Activated effector memory CD4-positive, alpha-beta T cell treated with anti-CD3 and anti-CD28 coated beads, Interleukin-2, amount 50 U/mL, for 16 hours (primary cell): ENCODE data around the gene OR2V1.
"Not testable (repeated sequence)": the region's sequence is repeated elsewhere in the genome, so short reads cannot be mapped to it uniquely, and the experiment has no call there.

Experiments used
- DNase-seq: peaks from one replicate; pipeline ENCODE4 v3.0.0-alpha.2; 2020

The OR2V1 gene, protein sequence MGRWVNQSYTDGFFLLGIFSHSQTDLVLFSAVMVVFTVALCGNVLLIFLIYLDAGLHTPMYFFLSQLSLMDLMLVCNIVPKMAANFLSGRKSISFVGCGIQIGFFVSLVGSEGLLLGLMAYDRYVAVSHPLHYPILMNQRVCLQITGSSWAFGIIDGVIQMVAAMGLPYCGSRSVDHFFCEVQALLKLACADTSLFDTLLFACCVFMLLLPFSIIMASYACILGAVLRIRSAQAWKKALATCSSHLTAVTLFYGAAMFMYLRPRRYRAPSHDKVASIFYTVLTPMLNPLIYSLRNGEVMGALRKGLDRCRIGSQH

DNA sequence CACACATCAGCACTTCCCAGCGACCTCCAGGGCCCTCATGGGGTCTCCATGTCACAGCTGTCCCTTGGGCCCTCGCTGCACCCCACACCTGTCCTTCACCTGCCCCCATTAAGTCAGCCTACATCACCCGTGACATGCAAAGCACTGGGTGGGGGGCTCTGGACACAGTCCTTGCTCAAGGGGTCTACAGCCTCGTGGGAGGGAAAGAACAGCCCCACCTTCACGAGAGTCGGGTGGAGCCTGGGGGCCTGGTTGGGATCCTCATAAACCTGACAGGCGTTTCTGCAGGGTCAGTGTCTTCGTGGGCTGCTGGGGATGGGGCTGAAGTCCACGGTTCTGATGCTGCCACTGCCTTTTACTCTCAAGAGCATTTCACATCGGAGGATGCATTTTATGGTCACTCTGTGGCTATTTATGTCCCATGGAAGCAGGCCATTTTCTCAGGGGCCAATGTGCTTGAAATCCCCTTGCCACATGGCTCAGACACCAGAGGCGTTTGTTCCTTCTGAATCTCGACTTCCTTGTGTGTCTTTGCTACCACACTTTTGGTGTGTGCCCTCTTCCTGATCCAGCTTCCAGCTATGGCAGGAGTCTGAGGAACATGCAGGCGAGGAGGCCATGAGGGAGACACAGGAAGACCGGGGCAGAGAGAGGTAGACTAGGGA, at the start of gene OR2V1:
Gene OR2V1 (minus strand): TSS at position 338 of the 665 bp plus-strand sequence. CDS start 5,865 bp downstream, outside the sequence.
- no peak for DNase-seq

DNA sequence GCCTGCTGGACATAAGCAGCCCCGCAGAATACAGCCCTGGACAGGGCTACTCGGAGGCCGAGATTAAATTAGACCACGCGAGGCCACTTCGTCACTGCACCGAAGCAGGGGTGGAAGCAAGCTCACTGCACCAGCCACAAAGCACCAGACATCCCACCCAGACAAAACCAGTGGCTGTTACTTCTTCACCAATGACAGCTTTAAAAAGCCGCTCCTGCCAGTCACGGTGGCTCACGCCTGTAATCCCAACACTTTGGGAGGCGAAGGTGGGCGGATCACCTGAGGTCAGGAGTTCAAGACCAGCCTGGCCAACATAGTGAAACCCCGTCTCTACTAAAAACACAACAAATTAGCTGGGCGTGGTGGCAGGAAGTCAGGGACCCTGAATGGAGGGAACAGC, 46.6 kb upstream of the OR2V1 start:
- DNase-seq = not testable (repeated sequence)

GRCh38 chr5:181176254-181176952, 45.4 kb upstream of the OR2V1 start:
- no peak for DNase-seq

DNA sequence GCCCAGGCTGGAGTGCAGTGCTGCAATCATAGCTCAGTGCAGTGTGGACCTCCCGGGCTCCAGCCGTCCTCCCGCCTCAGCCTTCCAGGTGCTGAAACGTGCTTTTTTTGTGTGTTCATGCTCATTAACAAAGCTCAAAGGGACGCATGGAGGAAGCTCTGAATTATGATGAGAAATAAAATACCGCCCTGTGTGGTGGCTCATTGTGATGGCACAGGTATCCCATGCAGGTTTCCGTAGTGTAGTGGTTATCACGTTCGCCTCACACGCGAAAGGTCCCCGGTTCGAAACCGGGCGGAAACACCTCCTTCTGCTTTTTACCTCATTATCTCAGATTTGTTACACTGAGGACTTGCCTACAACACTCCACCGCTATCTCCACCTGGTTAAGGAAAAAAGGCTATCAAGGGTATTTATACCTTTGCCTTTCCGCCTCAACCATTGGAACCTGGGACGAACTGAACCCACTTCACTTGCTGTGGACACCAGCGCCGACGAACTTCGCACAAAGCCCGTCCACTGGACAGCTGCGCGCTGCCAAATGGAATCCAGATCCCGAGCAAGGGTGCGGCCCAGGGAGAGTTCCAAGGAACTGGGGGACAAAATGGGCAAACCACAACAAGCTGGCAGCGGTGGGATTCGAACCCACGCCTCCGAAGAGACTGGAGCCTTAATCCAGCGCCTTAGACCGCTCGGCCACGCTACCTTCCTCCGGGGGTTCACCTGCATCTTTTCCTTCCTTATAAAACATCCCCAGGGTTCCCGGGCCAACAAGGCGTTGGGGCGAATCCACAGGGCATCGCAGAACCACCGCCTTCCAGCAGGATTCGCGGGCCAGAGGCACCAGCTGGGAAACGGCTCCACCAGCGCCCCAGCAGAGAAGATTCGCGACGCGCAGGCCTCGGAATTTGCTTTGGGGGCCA, 42.7 kb upstream of the OR2V1 start:
- DNase-seq = peak; percentile 84

- no peak for DNase-seq
These were observed 42.1 kb upstream of the OR2V1 start for GRCh38 chr5:181173027-181173419.

- DNase-seq = no peak
These were observed 40.8 kb upstream of the OR2V1 start for GRCh38 chr5:181171782-181172181.

GRCh38 chr5:181170996-181171395, 40.0 kb upstream of the OR2V1 start:
- peak; percentile 39 for DNase-seq

DNA sequence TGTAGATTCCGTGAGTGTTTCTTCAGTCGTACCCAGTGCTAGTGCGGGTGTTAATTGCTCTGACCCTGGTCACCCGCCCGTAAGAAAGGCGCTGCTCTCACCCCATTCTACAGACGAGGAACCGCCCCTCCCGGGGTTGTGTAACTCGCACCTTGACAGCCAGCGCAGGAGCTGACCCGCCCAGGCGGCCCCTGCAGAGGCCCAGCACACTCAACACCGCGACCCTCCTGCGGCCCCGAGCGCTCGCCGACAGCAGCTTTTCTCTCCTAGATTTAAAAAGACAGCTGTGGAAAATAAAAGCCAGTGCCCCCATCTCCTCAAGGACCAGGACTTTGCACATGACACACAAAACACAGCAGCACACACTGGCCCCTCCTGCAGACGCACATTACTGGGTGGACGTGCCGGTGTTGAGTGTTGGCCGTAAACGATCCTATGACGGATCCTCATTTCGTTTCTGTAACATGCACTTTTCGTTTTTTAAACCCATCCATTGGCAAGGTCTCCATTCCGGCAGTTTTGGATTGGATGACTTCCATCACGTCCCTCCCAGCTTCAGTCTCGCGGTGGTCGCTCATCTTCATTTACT, 39.4 kb upstream of the OR2V1 start:
- DNase-seq = peak; percentile 59

DNA sequence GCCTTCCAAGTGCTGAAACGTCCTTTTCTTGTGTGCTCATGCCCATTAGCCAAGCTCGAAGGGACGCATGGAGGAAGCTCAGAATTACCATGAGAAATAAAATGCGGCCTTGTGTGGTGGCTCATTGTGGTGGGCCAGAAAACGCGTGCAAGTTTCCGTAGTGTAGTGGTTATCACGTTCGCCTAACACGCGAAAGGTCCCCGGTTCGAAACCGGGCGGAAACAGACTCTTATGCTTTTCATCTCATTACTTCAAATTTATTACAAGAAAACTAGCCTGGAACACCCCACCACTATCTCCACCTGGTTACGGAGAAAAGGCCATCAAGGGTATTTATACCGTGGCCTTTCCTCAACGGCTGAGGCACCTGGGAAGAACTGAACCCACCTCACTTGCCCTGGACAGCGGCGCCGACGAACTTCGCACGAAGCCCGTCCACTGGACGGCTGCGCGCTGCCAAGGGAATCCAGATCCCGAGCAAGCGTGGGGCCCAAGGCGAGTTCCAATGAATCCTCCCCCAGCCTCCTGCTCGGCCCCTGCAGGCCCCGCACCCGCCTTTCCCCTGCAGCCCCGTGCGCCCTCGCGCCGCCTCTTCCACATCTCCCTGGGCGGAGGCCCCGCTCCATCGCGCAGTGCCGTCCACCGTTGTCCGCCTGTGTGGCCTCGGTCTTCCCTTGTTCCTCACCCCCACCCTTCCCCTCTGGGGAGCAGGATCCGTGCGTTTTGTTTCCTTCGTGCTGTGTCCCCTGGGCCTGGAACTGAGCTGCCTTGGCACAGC, 38.7 kb upstream of the OR2V1 start:
- peak; percentile 89 for DNase-seq

- no peak for DNase-seq
These were observed 37.7 kb upstream of the OR2V1 start for GRCh38 chr5:181168595-181169118.

- DNase-seq = peak; percentile 64
These were observed 37.0 kb upstream of the OR2V1 start for GRCh38 chr5:181167814-181168488.

- no peak for DNase-seq
These were observed 36.1 kb upstream of the OR2V1 start for GRCh38 chr5:181166812-181167733.

DNA sequence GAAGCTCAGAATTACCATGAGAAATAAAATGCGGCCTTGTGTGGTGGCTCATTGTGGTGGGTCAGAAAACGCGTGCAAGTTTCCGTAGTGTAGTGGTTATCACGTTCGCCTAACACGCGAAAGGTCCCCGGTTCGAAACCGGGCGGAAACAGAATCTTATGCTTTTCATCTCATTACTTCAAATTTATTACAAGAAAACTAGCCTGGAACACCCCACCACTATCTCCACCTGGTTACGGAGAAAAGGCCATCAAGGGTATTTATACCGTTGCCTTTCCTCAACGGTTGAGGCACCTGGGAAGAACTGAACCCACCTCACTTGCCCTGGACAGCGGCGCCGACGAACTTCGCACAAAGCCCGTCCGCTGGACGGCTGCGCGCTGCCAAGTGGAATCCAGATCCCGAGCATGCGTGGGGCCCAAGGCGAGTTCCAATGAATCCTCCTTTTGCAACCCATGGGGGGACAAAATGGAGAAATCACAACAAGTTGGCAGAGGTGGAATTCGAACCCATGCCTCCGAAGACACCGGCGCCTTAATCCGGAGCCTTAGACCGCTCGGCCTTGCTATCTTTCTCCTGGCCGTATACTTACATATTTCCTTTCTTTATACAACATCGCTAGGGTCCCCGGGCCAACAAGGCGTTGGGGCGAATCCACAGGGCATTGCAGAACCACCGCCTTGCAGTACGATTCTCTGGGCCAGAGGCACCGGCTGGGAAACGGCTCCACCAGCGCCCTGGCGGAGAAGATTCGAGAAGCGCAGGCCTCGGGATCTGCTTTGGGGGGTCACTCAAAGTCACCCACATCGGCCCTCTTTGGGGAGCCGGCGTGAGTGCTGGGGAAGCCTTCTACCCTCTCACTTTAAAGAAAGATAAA, 33.3 kb upstream of the OR2V1 start:
- no peak for DNase-seq

DNA sequence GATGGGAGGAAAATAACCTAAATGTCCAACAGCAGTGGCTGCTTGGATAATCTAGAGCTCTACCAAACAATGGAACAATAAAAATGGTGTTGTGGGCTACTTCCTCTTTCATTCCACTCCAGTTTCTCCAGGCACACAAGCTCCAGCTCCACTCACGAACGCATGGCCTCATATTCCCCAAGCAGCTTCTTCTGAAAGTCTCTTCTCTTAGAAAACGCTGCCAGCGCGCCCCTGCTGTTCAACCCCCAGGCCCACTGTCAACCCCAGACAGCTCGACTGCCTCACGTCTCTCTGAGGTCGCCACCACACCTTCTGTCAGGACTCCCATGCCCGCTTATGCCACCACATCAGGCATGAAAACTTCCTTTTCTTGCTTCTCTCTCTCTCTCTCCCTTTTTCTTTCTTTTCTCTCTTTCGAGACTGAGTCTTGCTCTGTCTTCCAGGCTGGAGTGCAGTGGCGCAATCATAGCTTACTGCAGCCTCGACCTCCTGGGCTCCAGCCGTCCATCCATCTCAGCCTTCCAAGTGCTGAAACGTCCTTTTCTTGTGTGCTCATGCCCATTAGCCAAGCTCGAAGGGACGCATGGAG, 32.6 kb upstream of the OR2V1 start:
- no peak for DNase-seq

GRCh38 chr5:181161534-181162175, 30.7 kb upstream of the OR2V1 start:
- no peak for DNase-seq

DNA sequence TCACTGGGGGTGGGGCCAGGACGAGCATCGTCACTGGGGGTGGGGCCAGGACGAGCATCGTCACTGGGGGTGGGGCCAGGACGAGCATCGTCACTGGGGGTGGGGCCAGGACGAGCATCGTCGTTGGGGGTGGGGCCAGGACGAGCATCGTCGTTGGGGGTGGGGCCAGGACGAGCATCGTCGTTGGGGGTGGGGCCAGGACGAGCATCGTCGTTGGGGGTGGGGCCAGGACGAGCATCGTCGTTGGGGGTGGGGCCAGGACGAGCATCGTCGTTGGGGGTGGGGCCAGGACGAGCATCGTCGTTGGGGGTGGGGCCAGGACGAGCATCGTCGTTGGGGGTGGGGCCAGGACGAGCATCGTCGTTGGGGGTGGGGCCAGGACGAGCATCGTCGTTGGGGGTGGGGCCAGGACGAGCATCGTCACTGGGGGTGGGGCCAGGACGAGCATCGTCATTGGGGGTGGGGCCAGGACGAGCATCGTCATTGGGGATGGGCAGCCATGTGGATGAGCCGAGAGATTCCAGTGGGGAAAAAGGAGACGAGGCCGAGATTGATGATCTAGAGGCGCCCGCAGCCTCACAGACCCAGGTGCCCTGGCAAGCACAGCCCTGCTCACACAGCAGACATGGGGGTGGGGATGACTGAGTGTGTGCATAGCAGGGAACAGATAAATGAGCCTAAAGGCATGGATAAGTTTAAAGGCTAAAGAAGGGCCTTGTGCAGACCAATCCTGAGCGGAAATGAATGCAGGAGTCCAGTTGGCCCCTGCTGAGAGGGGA, 30.0 kb upstream of the OR2V1 start:
- peak; percentile 85 for DNase-seq
